ENCODE results near the gene RABGGTA.

RABGGTA gene

DNA sequence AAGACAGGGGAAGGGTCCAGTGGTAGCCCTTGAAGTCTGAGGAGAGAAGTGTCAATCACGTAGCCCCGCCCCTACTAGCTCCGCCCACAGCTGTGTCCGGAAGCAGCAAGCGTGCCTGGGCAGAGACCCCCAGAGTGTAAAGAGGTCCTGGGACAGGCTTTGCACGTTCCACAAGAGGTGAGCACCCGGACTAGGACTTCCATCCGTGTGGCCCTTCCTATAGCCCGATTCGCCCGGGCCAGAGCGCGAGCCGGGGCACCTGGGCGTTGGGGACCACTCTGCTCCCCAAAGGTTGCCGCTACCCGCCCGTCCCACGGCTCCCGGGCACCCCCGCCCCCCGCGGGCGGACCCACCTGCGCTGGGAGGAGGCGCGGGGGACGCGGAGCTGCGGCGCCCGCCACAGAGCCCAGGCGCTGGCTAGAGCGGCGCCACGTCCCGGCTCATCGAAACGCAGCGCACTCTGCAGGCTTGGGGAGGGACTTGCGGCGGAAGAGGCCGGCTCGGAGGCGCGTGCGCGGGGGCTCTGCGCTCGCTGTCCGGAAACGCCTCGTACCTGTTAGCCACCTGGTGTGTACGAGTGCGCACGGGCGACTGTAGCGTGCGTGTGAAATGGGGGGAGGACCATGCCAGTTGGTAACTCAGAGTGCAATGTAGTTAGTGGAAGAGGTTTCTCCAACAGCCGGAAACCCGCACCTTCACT is at the start of gene RABGGTA:
Gene RABGGTA, minus strand, starts transcription at position 464 of the 700 bp plus-strand sequence. CDS start 482 bp downstream, outside the sequence.
- peak; percentile 83 for DNase-seq

- no peak for DNase-seq
Measured at GRCh38 chr14:24317141-24317928, 45.9 kb upstream of the RABGGTA start.

GRCh38 chr14:24316597-24316950 is 45.2 kb upstream of the RABGGTA start:
- DNase-seq, result no peak

DNA sequence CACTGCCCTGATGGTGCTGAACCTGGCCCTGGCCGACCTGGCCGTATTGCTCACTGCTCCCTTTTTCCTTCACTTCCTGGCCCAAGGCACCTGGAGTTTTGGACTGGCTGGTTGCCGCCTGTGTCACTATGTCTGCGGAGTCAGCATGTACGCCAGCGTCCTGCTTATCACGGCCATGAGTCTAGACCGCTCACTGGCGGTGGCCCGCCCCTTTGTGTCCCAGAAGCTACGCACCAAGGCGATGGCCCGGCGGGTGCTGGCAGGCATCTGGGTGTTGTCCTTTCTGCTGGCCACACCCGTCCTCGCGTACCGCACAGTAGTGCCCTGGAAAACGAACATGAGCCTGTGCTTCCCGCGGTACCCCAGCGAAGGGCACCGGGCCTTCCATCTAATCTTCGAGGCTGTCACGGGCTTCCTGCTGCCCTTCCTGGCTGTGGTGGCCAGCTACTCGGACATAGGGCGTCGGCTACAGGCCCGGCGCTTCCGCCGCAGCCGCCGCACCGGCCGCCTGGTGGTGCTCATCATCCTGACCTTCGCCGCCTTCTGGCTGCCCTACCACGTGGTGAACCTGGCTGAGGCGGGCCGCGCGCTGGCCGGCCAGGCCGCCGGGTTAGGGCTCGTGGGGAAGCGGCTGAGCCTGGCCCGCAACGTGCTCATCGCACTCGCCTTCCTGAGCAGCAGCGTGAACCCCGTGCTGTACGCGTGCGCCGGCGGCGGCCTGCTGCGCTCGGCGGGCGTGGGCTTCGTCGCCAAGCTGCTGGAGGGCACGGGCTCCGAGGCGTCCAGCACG is 44.6 kb upstream of the RABGGTA start:
- no peak for DNase-seq

- DNase-seq, result no peak
Measured at GRCh38 chr14:24315243-24315806, 43.9 kb upstream of the RABGGTA start.

DNA sequence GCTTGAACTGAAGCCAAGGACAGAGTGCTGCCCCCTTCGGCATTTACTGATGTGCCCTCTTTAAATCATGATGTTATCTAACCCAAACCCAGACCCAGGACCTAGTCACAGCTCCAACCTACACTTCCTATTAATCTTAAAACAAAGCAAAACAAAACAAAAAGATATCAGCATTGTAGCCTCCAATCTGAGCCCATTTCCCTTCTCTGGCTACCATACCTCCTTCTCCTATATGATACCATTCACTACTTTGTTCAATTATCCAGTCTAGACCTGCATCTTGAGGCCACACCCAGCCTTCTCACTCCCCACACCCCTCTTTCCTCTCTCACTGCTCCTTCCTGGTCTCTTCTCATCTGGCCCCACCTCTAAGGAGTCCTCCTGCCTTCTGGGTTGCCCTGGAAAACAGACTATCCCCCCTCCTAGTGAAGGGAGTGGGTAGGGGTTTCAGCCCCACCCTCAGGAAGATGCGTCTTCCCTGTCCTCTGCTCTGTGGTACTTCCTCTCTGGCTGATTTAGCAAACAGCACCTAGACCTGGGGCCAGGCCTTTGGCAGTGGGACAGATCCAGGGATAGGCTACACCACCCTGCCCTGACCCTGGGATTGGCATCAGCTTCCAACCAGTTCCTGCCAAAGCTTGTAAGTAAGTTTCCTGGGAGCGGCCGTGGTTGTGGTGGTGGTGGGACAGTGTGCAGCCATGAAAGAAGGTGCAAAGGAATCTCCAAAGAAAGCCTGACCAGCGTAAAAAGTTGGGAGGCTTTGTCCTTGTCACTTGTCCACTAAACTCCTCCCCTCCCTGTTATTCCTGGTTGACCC is 43.2 kb upstream of the RABGGTA start:
- no peak for DNase-seq

DNA sequence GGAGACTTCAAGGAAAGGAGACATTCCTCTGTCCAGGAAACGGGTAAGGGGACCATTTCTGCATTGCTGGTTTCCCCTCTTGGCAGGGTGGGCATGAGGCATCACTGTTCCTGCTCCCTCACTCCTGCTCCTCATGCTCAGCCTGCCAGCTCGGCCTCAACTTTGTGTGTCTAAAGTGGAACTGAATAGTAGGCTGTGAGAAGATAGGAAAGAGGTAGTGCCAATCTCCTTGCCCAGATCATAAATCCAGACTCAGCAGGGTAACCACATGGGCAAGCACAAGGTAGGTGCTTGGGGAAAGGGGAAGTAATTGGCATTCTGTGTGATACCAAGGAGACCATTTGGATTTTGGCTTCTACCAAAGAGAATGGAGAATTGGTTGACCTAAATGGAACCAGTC is 42.5 kb upstream of the RABGGTA start:
- DNase-seq, result no peak

- DNase-seq, result no peak
Measured at GRCh38 chr14:24312736-24313507, 41.5 kb upstream of the RABGGTA start.

- no peak for DNase-seq
Measured at GRCh38 chr14:24311837-24312615, 40.6 kb upstream of the RABGGTA start.

DNA sequence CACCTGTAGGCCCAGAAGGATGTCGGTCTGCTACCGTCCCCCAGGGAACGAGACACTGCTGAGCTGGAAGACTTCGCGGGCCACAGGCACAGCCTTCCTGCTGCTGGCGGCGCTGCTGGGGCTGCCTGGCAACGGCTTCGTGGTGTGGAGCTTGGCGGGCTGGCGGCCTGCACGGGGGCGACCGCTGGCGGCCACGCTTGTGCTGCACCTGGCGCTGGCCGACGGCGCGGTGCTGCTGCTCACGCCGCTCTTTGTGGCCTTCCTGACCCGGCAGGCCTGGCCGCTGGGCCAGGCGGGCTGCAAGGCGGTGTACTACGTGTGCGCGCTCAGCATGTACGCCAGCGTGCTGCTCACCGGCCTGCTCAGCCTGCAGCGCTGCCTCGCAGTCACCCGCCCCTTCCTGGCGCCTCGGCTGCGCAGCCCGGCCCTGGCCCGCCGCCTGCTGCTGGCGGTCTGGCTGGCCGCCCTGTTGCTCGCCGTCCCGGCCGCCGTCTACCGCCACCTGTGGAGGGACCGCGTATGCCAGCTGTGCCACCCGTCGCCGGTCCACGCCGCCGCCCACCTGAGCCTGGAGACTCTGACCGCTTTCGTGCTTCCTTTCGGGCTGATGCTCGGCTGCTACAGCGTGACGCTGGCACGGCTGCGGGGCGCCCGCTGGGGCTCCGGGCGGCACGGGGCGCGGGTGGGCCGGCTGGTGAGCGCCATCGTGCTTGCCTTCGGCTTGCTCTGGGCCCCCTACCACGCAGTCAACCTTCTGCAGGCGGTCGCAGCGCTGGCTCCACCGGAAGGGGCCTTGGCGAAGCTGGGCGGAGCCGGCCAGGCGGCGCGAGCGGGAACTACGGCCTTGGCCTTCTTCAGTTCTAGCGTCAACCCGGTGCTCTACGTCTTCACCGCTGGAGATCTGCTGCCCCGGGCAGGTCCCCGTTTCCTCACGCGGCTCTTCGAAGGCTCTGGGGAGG is 39.5 kb upstream of the RABGGTA start, which contains the start of gene LTB4R:
Gene LTB4R, plus strand, starts transcription at position 857 of the 959 bp plus-strand sequence. CDS start 4,150 bp downstream, outside the sequence.
- DNase-seq, result no peak

DNA sequence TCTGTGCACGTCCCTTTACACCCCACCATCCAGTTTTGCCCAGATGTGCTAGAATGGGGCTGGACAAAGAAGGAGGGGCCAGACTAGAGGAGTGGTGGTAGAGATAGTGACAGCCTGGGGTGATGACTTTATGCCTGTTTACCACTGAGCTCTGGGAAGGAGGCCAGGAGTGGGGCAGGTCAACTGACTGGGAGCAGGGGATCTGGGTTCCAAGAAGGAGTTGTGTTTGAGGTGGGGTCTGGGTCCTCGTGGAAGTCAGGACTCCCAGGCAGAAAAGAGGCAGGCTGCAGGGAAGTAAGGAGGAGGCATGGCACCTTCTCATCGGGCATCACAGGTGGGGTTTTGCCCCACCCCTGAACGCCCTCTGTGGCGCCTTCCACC is 38.9 kb upstream of the RABGGTA start:
- no peak for DNase-seq

DNA sequence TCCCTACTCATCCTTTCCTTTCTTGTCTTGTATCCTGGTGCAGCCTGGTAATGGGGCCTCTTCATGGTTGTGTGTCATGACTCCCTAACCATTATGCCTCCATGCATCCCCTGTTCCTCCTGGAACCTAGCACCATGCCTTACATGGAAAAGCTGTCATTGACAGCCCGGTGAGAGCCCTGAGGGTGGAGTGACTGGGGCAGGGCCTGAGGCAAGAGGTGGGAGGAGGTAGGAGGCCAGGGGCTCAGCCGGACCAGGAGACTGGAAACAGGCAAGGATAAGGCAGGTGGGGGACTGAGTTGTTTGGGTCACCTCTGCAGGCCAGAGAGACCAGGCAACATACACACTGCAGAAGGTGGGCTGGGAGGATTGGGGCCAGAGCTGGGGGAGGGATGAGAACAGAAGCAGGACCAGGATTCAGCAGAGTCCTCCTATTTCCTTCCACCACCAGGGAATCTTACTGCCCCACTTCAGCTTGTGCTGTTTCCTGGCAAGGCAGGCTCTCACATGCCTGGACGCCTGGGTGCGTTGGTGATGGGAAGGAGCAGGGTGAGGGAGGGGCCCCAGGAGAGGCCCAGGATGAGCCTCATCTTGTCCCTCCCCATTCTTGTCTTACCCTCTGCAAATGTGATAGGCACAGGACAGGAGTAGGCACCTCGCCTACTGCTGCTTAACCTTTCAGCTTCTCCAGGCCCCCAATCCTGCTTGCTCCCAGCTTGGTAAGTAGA is 38.3 kb upstream of the RABGGTA start, which contains the start of gene LTB4R2:
Gene LTB4R2, plus strand, starts transcription at position 603 of the 727 bp plus-strand sequence. CDS start 525 bp downstream, outside the sequence.
- DNase-seq, result no peak

- DNase-seq, result no peak
Measured at GRCh38 chr14:24308342-24309124, 37.1 kb upstream of the RABGGTA start.

GRCh38 chr14:24307575-24308341 is 36.4 kb upstream of the RABGGTA start, which contains the start of gene CIDEB:
TSS of gene CIDEB (minus strand) at chr14:24307977. CDS start at chr14:24307858, 119 bp downstream.
- peak; percentile 51 for DNase-seq

DNA sequence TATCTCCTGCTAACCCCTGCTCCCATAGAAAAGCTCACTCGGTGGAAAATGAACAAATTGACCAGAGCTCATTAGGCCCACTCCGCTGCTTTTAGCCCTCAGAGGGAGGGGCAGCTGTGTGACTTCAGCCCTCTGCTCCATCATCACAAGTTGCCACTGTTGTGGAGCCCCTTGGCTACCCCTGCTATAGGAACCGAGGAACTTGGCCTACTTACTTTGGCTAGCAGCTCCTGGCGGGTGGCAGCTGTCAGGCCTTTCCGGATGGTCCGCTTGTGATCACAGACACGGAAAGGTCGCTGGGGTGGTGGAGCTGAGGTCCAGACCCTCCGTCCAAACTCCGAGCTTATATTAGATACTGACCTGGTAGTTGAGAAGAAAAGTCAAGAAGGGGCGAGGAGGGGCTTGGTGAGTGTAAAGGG is 35.8 kb upstream of the RABGGTA start:
- no peak for DNase-seq

DNA sequence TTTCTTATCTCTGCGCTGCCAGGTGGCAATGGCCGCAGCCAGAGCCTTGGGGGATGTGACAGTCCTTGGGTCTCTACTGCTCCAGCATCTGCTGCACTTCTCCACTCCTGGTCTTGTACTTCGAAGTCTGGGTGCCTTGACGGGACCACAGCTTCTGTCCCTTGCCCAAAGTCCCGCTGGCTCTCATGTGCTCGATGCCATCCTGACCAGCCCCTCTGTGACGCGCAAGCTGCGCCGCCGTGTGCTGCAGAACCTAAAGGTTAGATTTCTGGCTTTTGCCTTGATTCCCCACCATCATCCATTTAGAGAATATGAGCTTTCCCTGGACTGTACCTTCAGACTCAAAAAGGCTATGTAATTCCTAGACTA is 32.6 kb upstream of the RABGGTA start:
- no peak for DNase-seq
